H1 (cell line): ENCODE data around the gene PYGL. TPM values are rescaled to one million over a fixed set of nuclear protein-coding genes. Genes with fewer than 3 reads are reported as not detected.

Experiments
- ATF2 ChIP-seq: IDR thresholded peaks from 2 replicates; pipeline ENCODE4 v1.6.1; 2012; ENCODE audit warnings: low read length, inconsistent platforms
- CHD7 ChIP-seq: fragments of 300-600 bp; sonication (generic); IDR thresholded peaks from 2 replicates; pipeline ENCODE4 v1.7.1; 2012; ENCODE audit warnings: low read length, moderate library complexity, mild to moderate bottlenecking, inconsistent platforms; ENCODE audit not compliant: insufficient replicate concordance
- PHF8 ChIP-seq: fragments of 200-600 bp; sonication (generic); conservative IDR thresholded peaks from 2 replicates; pipeline ENCODE4 v1.7.1; 2012; ENCODE audit warnings: low read depth, mild to moderate bottlenecking, inconsistent platforms, low read length, moderate library complexity
- POLR2A ChIP-seq, 2 experiments: IDR thresholded peaks; 1 replicate in 1 of 2; 2 replicates in 1 of 2; pipeline ENCODE4 v1.6.1; 2011; ENCODE audit warnings: low read depth in 2 of 2, low read length in 2 of 2, mild to moderate bottlenecking in 2 of 2; ENCODE audit errors: control extremely low read depth in 1 of 2
- polyA plus RNA-seq, 7 experiments: library from polyadenylated mRNA; depleted of rRNA in 3 of 7; stranded (reverse) in 5 of 7; unstranded in 2 of 7; fragments of >200 nt in 5 of 7; fragments of 200-250 nt in 2 of 7; gene quantifications; 1 replicate in 5 of 7; 2 replicates in 1 of 7; 4 replicates in 1 of 7; pipeline versions ENCODE4 v1.2.1 to v1.2.3, GENCODE V29; 2011 to 2013; ENCODE audit warnings: missing spikeins in 2 of 7, mixed read lengths in 2 of 7
- total RNA-seq: library from RNA; stranded (reverse); fragmentation: NEBNext Ultra II Directional; extraction: Animal tissue kit (Norgen Biotek cat#: 25700); gene quantifications from 2 replicates; pipeline ENCODE4 v1.2.1, GENCODE V29; 2021

The PYGL gene
- total and polyA plus RNA-seq, 2 of the 8 experiments (the other 6 are each of a cell fraction or from before 2014, with no cell fraction given): 26.1 to 50.5 TPM

- TF ChIP-seq CHD7 (no peak), POLR2A (IDR thresholded peaks at IDR 0.05; ENCODE audit: control extremely low read depth in 1 of 2, low read depth in 2 of 2, low read length in 2 of 2) (no peak), ATF2 (no peak), PHF8 (no peak)
Observed at GRCh38 chr14:50929506-50929905, 14.8 kb downstream of the PYGL start (continued).
